CD4-positive, alpha-beta memory T cell (primary cell): ENCODE measurements around the gene TMEM267. TPM values are rescaled to one million over a fixed set of nuclear protein-coding genes. Genes with fewer than 3 reads are reported as not detected.
"Not testable (repeated sequence)": the region's sequence is repeated elsewhere in the genome, so short reads cannot be mapped to it uniquely, and the experiment has no call there.

Experiments
- CTCF ChIA-PET: fragments of 350-600 bp; sonication (Branson Sonifier 250); formaldehyde crosslinking; loops from one replicate; lab custom pipeline; 2021; ENCODE audit warnings: inconsistent platforms; ENCODE audit not compliant: partially characterized antibody; lab: Charles Lee
- POLR2A ChIA-PET: fragments of 350-600 bp; sonication (Branson Sonifier 250); formaldehyde crosslinking; loops from one replicate; lab custom pipeline; 2021; ENCODE audit not compliant: partially characterized antibody; lab: Charles Lee
- DNase-seq, 5 donors: peaks; one replicate each; pipeline versions ENCODE4 v3.0.0 to v3.0.0-alpha.2; 2020 to 2022; ENCODE audit warnings: mixed read lengths in 1 of 5
- H3K27ac ChIP-seq: one replicate; pipeline ENCODE4 v1.7.0; 2013; ENCODE audit warnings: low read depth, low read length
- H3K27me3 ChIP-seq: 2 replicates; pipeline ENCODE4 v1.7.0; 2013; ENCODE audit warnings: mild to moderate bottlenecking, low read length, moderate library complexity; ENCODE audit not compliant: insufficient read depth
- H3K36me3 ChIP-seq: 2 replicates; pipeline ENCODE4 v1.7.0; 2013; ENCODE audit warnings: mild to moderate bottlenecking, low read length, moderate library complexity; ENCODE audit not compliant: insufficient read depth
- H3K4me1 ChIP-seq: 2 replicates; pipeline ENCODE4 v1.7.0; 2013; ENCODE audit warnings: mild to moderate bottlenecking, low read length, moderate library complexity; ENCODE audit not compliant: insufficient read depth
- H3K4me3 ChIP-seq, 2 donors: one replicate each; pipeline ENCODE4 v1.7.0; 2013; ENCODE audit warnings: low read length in 2 of 2, mild to moderate bottlenecking in 1 of 2
- H3K9me3 ChIP-seq, 2 donors: one replicate each; pipeline ENCODE4 v1.7.0; 2013; ENCODE audit warnings: low read length in 2 of 2, control low read depth in 1 of 2; ENCODE audit not compliant: control insufficient read depth in 1 of 2
- H3K27ac Mint-ChIP-seq, 7 donors: one replicate each; pipeline ENCODE4 v1.8.0; 2020 to 2021; ENCODE audit warnings: mixed read lengths in 7 of 7, mild to moderate bottlenecking in 6 of 7, inconsistent platforms in 3 of 7, moderate library complexity in 3 of 7
- H3K27me3 Mint-ChIP-seq, 2 donors: one replicate each; pipeline ENCODE4 v1.8.0; 2020 to 2021; ENCODE audit warnings: mixed read lengths in 2 of 2
- H3K36me3 Mint-ChIP-seq, 2 donors: one replicate each; pipeline ENCODE4 v1.8.0; 2020 to 2021; ENCODE audit warnings: mixed read lengths in 2 of 2, inconsistent platforms in 1 of 2, mild to moderate bottlenecking in 1 of 2
- H3K4me1 Mint-ChIP-seq, 4 donors: one replicate each; pipeline ENCODE4 v1.8.0; 2020 to 2021; ENCODE audit warnings: mixed read lengths in 4 of 4, mild to moderate bottlenecking in 1 of 4
- H3K4me3 Mint-ChIP-seq, 8 donors: one replicate each; pipeline ENCODE4 v1.8.0; 2020 to 2021; ENCODE audit warnings: mixed read lengths in 8 of 8, mild to moderate bottlenecking in 7 of 8, moderate library complexity in 6 of 8, inconsistent platforms in 3 of 8
- H3K9me3 Mint-ChIP-seq, 8 donors: one replicate each; pipeline ENCODE4 v1.8.0; 2020 to 2021; ENCODE audit warnings: mixed read lengths in 8 of 8, mild to moderate bottlenecking in 5 of 8, inconsistent platforms in 3 of 8, moderate library complexity in 1 of 8
- intact Hi-C: fragments of 100-400 bp; cut with micrococcal nuclease; formaldehyde crosslinking; loops from one replicate; pipeline ENCODE4 v1.15.1; 2023
- polyA plus RNA-seq, 2 donors: library from polyadenylated mRNA; unstranded; fragments of 300-500 nt; fragmentation: Illumina TruSeq; gene quantifications; one replicate each; pipeline ENCODE4 v1.2.3, GENCODE V29; 2021
- total RNA-seq, 2 experiments: library from RNA; stranded (reverse); gene quantifications; one replicate each; pipeline ENCODE4 v1.2.3, GENCODE V29; 2021

Gene TMEM267
- total and polyA plus RNA-seq, 4 experiments from 2014 or later = 16.6 to 39.1 (median 22.1) TPM

GRCh38 chr5:43429706-43430105 is 54.0 kb downstream of the TMEM267 start:
- Mint-ChIP-seq H3K27ac (no peak overlapping the region), H3K36me3 (no peaks in the 10 kb centered on the region), H3K4me1 (no peaks in the 10 kb centered on the region), H3K4me3 (no peak overlapping the region), H3K9me3 (no peaks in the 10 kb centered on the region), H3K27me3 (no peaks in the 10 kb centered on the region)
- ChIA-PET POLR2A (no interaction called here), CTCF (no interaction called here)
- Histone ChIP-seq H3K4me1 (no peaks in the 10 kb centered on the region), H3K4me3 (no peak overlapping the region), H3K27ac (no peak overlapping the region), H3K9me3 (no peaks in the 10 kb centered on the region), H3K36me3 (no peaks in the 10 kb centered on the region), H3K27me3 (no peaks in the 10 kb centered on the region)
- DNase-seq = no peak
- intact Hi-C loops = no loop called here

DNA sequence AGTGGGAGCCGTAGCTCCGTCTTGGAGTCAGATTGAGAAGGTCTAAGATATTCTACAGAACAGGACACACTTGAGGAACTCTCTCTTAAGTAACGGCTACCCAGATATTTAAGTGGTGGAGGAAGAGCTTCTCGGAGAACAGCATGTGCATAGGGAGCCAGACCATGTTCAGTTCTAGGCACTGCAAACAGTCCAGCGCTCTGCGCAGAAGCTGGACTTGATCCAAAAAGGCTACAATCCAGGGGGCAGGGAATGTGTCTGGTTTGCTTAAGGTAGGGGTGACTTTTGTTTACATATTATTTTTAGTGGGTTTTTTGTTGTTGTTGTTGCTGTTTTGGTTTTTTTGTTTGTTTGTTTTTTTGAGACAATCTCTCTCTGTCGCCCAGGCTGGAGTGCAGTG is 54.6 kb downstream of the TMEM267 start:
- no peaks in the 10 kb centered on the region for H3K4me1 Mint-ChIP-seq
- H3K27ac ChIP-seq = no peak overlapping the region
- no peak for DNase-seq
- no peaks in the 10 kb centered on the region for H3K27me3 Mint-ChIP-seq
- H3K36me3 ChIP-seq = no peaks in the 10 kb centered on the region
- no peak overlapping the region for H3K4me3 ChIP-seq
- no peaks in the 10 kb centered on the region for H3K9me3 ChIP-seq
- ChIA-PET POLR2A (no interaction called here), CTCF (no interaction called here)
- H3K4me3 Mint-ChIP-seq = no peak overlapping the region
- intact Hi-C loops = no loop called here
- no peaks in the 10 kb centered on the region for H3K36me3 Mint-ChIP-seq
- peak overlapping the region in 1 of 7 donors; percentile 36 for H3K27ac Mint-ChIP-seq
- no peaks in the 10 kb centered on the region for H3K27me3 ChIP-seq
- no peaks in the 10 kb centered on the region for H3K9me3 Mint-ChIP-seq
- no peaks in the 10 kb centered on the region for H3K4me1 ChIP-seq

GRCh38 chr5:43427306-43427705 is 56.4 kb downstream of the TMEM267 start:
- CTCF ChIA-PET = no interaction called here
- Histone ChIP-seq H3K27ac (no peak overlapping the region), H3K36me3 (no peaks in the 10 kb centered on the region), H3K9me3 (no peaks in the 10 kb centered on the region), H3K4me3 (no peak overlapping the region), H3K4me1 (no peaks in the 10 kb centered on the region), H3K27me3 (no peaks in the 10 kb centered on the region)
- POLR2A ChIA-PET = no interaction called here
- DNase-seq = no peak
- no peaks in the 10 kb centered on the region for H3K27me3 Mint-ChIP-seq
- no peaks in the 10 kb centered on the region for H3K4me1 Mint-ChIP-seq
- H3K9me3 Mint-ChIP-seq = no peaks in the 10 kb centered on the region
- no peaks in the 10 kb centered on the region for H3K36me3 Mint-ChIP-seq
- intact Hi-C loops = no loop called here
- H3K4me3 Mint-ChIP-seq = no peak overlapping the region
- H3K27ac Mint-ChIP-seq = no peak overlapping the region

GRCh38 chr5:43425983-43426382 is 57.7 kb downstream of the TMEM267 start:
- Histone ChIP-seq H3K4me3 (no peak overlapping the region), H3K9me3 (no peaks in the 10 kb centered on the region), H3K36me3 (no peaks in the 10 kb centered on the region), H3K27ac (no peak overlapping the region), H3K4me1 (no peaks in the 10 kb centered on the region), H3K27me3 (no peaks in the 10 kb centered on the region)
- ChIA-PET CTCF (no interaction called here), POLR2A (no interaction called here)
- Mint-ChIP-seq H3K4me3 (no peak overlapping the region), H3K36me3 (no peaks in the 10 kb centered on the region), H3K27ac (no peak overlapping the region), H3K4me1 (no peaks in the 10 kb centered on the region), H3K9me3 (no peaks in the 10 kb centered on the region), H3K27me3 (peaks cover 0 to 1% of the 10 kb centered on the region in 2 donors)
- intact Hi-C loops = no loop called here
- DNase-seq = no peak

GRCh38 chr5:43423086-43423485 is 60.6 kb downstream of the TMEM267 start:
- H3K36me3 ChIP-seq, H3K4me1 Mint-ChIP-seq, DNase-seq, H3K27ac Mint-ChIP-seq, intact Hi-C loops, POLR2A ChIA-PET, H3K4me3 ChIP-seq, H3K27me3 ChIP-seq, CTCF ChIA-PET, H3K4me3 Mint-ChIP-seq, H3K4me1 ChIP-seq, H3K9me3 ChIP-seq, H3K27ac ChIP-seq, H3K36me3 Mint-ChIP-seq, H3K27me3 Mint-ChIP-seq, H3K9me3 Mint-ChIP-seq: not testable (repeated sequence)

- intact Hi-C loops = no loop called here
- peaks cover 0 to 1% of the 10 kb centered on the region in 2 donors for H3K27me3 Mint-ChIP-seq
- H3K27ac Mint-ChIP-seq = no peak overlapping the region
- no peaks in the 10 kb centered on the region for H3K36me3 ChIP-seq
- POLR2A ChIA-PET = no interaction called here
- H3K27ac ChIP-seq = no peak overlapping the region
- no peak overlapping the region for H3K4me3 ChIP-seq
- no peak overlapping the region for H3K4me3 Mint-ChIP-seq
- CTCF ChIA-PET = no interaction called here
- H3K27me3 ChIP-seq = no peaks in the 10 kb centered on the region
- H3K4me1 Mint-ChIP-seq = no peaks in the 10 kb centered on the region
- no peaks in the 10 kb centered on the region for H3K9me3 Mint-ChIP-seq
- no peaks in the 10 kb centered on the region for H3K36me3 Mint-ChIP-seq
- H3K4me1 ChIP-seq = no peaks in the 10 kb centered on the region
- H3K9me3 ChIP-seq = no peaks in the 10 kb centered on the region
- DNase-seq = no peak
Observed at GRCh38 chr5:43422143-43422542, 61.5 kb downstream of the TMEM267 start.

DNA sequence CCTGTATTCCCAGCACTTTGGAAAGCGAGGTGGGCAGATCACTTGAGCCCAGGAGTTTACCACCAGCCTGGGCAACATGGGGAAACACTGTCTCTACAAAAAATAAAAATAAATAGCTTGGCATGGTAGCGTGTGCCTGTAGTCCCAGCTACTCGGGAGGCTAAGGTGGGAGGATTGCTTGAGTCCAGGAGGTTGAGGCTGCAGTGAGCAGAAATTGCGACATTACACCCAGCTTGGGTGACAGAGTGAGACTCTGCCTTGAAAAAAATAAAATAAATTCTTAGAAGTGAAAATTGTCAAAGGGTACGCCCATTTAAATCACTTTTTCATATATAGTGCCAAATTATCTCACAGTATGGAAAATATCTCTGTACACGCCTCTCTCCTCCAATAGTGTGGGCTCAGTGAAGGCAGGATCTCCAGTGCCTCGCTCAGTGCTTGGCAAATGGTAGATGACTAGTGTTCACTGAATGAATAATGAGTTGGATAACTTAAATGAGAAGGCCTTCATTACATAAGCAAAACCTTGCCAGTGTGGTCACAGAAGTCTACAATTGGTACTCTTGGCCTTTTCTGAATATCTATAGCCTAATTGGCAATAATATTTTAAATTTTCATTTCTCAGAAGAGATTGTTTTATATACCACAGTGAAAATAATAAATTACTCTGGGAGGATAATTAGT is 62.1 kb downstream of the TMEM267 start:
- POLR2A ChIA-PET = interaction anchor here (0.7 kb wide), 1 partner anchor 184 kb away, joined by 3 read pairs; no protein-coding TSS in a partner anchor
- Mint-ChIP-seq H3K9me3 (no peaks in the 10 kb centered on the region), H3K27me3 (peaks cover 0 to 1% of the 10 kb centered on the region in 2 donors)

More for the DNA sequence above, 62.1 kb downstream of the TMEM267 start:
- Histone ChIP-seq H3K4me1 (no peaks in the 10 kb centered on the region), H3K4me3 (no peak overlapping the region), H3K27me3 (no peaks in the 10 kb centered on the region), H3K9me3 (no peaks in the 10 kb centered on the region), H3K27ac (no peak overlapping the region), H3K36me3 (no peaks in the 10 kb centered on the region)
- Mint-ChIP-seq H3K4me1 (no peaks in the 10 kb centered on the region), H3K27ac (no peak overlapping the region), H3K4me3 (no peak overlapping the region), H3K36me3 (no peaks in the 10 kb centered on the region)
- DNase-seq = no peak
- intact Hi-C loops = no loop called here
- CTCF ChIA-PET = no interaction called here
